RWPE1 (cell line): Measurements from ENCODE around the gene TSPAN10.

ENCODE experiments used
- CTCF ChIA-PET: fragments of 350-600 bp; sonication (Branson Sonifier 250); formaldehyde crosslinking; extraction: SDS; loops from one replicate; lab custom pipeline; 2021; lab: Yijun Ruan, JAX
- POLR2A ChIA-PET: fragments of 400-600 bp; formaldehyde crosslinking; extraction: SDS; loops from one replicate; lab custom pipeline; 2020; ENCODE audit warnings: antibody characterized with exemption; ENCODE audit not compliant: low non-redundant PET; lab: Yijun Ruan, JAX
- DNase-seq: peaks from one replicate; pipeline ENCODE4 v3.0.0; 2012; ENCODE audit warnings: low spot score
- H3K27ac ChIP-seq: fragments of 450-650 bp; 2 replicates; pipeline ENCODE4 v1.5.1; 2017
- TF ChIP-seq, protein P1 (sequence below): fragments of 450-650 bp; conservative IDR thresholded peaks from 2 replicates; pipeline ENCODE4 v1.5.1; 2017; ENCODE audit warnings: low read depth, mild to moderate bottlenecking

Gene TSPAN10

DNA sequence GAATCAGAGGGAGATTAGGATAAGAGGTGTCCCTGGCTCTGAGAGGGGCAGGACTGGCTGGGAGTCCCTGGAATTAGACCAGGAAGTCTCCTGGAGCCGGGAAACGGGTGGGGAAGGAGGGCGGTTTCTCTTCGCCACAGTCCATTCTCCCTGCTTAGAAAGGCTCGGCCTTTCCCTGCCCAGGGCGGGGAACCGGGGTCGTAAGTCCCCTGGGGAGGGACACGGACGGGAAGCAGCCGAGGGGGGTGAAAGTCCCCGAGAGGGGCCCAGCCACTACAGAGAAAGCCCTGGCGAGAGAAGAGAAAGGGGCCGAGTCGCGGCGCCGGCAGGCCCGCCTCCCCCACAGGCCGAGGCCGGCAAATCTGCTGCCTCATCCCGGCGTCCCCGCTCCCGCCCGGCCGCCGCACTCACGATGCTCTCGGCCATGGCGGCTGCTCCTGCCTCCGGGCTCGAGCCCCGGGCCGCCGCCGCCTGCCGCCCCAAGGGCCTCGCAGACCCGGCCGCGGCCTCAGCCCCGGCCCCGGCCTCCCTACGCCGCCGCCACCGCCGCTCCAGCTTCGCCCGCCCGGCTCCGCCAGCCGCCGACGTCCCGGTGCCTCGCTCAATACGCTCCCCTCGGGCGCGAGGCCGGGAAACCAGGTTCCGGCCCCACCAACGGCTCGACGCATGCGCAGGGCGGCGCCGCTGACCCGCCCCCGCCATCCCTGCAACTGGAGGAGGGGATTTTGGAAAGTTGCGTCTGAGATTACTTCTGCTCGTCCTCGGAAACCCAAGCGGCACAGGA is at the start of gene TSPAN10, which contains the start of gene NPLOC4:
Gene TSPAN10, plus strand, starts transcription at position 692 of the 784 bp plus-strand sequence. CDS start 5,217 bp downstream, outside the sequence.
Gene NPLOC4, minus strand, starts transcription at position 608 of the 784 bp plus-strand sequence. Its CDS starts 182 bp downstream, at position 426.
- TF ChIP-seq, protein P1, sequence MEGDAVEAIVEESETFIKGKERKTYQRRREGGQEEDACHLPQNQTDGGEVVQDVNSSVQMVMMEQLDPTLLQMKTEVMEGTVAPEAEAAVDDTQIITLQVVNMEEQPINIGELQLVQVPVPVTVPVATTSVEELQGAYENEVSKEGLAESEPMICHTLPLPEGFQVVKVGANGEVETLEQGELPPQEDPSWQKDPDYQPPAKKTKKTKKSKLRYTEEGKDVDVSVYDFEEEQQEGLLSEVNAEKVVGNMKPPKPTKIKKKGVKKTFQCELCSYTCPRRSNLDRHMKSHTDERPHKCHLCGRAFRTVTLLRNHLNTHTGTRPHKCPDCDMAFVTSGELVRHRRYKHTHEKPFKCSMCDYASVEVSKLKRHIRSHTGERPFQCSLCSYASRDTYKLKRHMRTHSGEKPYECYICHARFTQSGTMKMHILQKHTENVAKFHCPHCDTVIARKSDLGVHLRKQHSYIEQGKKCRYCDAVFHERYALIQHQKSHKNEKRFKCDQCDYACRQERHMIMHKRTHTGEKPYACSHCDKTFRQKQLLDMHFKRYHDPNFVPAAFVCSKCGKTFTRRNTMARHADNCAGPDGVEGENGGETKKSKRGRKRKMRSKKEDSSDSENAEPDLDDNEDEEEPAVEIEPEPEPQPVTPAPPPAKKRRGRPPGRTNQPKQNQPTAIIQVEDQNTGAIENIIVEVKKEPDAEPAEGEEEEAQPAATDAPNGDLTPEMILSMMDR, result no peak
- H3K27ac ChIP-seq, result peak within 1 kb of the TSS; percentile 88
- peak; percentile 98 for DNase-seq
- POLR2A ChIA-PET, result interaction anchor here (0.6 to 1.0 kb wide), 2 partner anchors 29 to 30 kb away, joined by 3 to 4 read pairs; partner anchors contain the start of gene CCDC137
- CTCF ChIA-PET, result no interaction called here

DNA sequence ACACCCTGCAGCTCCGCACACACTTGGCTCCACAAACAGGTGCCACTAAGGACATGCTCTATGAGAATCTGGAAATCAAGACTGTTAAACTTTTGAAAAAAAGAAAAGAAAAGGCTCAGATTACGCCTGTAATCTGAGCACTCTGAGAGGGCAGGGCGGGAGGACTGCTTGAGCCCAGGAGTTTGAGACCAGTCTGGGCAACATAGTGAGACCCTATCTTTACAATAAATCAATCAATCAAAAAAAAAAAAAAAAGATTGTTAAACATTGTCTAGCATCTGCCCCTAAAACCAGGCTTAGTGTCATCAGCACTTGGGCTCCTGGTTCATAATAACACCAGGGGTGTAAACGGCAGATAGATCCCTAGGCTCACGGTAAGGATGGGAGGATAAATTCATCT is 47.4 kb upstream of the TSPAN10 start:
- DNase-seq, result no peak
- TF ChIP-seq, protein P1, result no peak
- POLR2A ChIA-PET, result no interaction called here
- CTCF ChIA-PET, result interaction anchor here (0.5 kb wide), 1 partner anchor 22 kb away, joined by 4 read pairs; no protein-coding TSS in a partner anchor
- no peak overlapping the region for H3K27ac ChIP-seq

DNA sequence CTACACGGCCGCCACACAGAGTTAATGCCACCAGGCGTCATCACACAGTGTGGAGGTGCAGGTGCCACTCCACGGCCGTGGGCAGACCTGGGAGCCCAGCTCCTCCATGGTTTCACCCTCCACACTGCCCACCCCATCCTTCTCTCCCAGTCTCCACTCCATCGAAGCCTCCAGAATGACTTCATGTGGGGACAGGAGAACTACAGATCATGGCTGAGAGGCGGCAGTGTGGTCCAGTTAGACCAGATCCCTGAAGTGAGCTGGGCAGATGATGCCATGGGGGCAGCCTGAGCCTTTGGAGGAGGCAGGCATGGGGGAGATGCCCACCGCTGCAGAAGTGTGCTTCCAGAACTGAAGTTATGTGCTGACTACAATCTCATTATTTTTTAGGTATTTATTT is 46.9 kb upstream of the TSPAN10 start:
- TF ChIP-seq, protein P1, result no peak
- POLR2A ChIA-PET, result no interaction called here
- H3K27ac ChIP-seq, result no peak overlapping the region
- CTCF ChIA-PET, result interaction anchor here (0.5 to 0.6 kb wide), 2 partner anchors 22 to 36 kb away, joined by 3 to 4 read pairs; no protein-coding TSS in a partner anchor
- DNase-seq, result no peak

DNA sequence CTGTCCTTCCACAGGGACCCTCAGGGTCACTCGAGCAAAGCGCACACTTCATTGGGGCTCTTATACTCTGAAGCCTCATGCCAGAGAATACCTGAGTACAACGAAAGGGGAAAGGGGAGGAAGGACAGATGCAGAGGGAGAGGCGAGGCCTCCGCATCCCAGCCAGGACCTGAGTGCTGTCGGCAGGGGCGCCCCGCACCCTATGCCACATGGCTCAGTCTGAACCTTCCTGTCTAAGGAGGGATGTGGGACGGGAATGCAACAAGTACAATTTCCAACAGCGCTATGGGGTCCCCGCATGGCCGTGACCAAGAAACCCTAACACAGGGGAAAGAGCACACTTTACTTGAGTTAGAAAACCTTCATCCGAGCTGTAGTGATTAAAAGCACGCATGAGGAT is 45.0 kb upstream of the TSPAN10 start:
- ChIA-PET CTCF (no interaction called here), POLR2A (no interaction called here)
- TF ChIP-seq, protein P1, result no peak
- peak overlapping the region; percentile 23; the same call in 1 of the 2 replicates for H3K27ac ChIP-seq
- no peak for DNase-seq

DNA sequence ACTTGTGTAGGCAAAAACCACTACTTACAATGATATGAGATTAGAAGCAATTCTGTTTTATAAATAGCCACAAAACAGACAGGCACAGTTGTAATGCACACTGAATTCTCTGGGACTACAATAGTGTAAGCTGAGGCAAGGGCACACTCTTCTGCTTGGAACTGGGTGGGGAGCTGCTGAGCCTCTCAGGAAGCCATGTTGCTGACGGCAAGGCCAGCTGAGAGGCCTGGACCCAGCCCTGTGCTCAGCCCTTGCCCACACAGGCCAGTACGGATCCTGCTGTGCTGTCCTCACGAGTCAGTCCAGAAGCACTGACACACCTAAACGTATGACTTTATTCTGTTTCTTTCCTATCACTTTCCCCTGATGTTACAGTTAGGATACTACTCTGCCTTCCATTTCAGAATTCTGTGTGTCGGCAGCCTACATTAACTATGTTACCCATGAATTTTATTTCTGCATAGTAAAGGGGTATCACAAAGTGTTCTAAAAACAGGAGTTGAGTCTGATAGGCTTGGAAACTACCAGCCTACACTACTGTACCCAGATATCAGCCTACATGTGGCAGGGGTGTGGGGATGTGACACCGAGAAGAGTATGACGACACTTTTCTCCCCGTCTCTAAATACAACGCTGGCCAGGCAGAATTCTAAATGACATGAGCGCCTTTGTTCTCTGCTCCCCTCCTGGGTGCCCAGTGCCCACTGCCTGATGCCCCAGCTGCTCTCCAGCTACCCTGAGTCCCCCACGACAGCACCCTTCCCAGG is 43.7 kb upstream of the TSPAN10 start:
- CTCF ChIA-PET, result no interaction called here
- TF ChIP-seq, protein P1, result no peak
- POLR2A ChIA-PET, result no interaction called here
- peak overlapping the region; percentile 19 for H3K27ac ChIP-seq
- no peak for DNase-seq
